Progenitor cell of endocrine pancreas (in vitro differentiated cells): ENCODE measurements around the gene KLHDC1. TPM values are rescaled to one million over a fixed set of nuclear protein-coding genes. Genes with fewer than 3 reads are reported as not detected.
"Not testable (repeated sequence)": the region's sequence is repeated elsewhere in the genome, so short reads cannot be mapped to it uniquely, and the experiment has no call there.

Experiments
- DNase-seq: peaks from one replicate; pipeline ENCODE4 v3.0.0; 2021; ENCODE audit warnings: low spot score; ENCODE audit not compliant: unreplicated experiment
- H3K27ac Mint-ChIP-seq: 2 replicates; pipeline ENCODE4 v1.8.0; 2021; ENCODE audit warnings: mild to moderate bottlenecking, moderate library complexity, mixed read lengths
- H3K27me3 Mint-ChIP-seq: 2 replicates; pipeline ENCODE4 v1.8.0; 2021; ENCODE audit warnings: mixed read lengths
- H3K36me3 Mint-ChIP-seq: 2 replicates; pipeline ENCODE4 v1.8.0; 2022; ENCODE audit warnings: mixed read lengths; ENCODE audit not compliant: insufficient read depth
- H3K4me1 Mint-ChIP-seq: 2 replicates; pipeline ENCODE4 v1.8.0; 2021; ENCODE audit warnings: low read depth, mixed read lengths
- H3K4me3 Mint-ChIP-seq: 2 replicates; pipeline ENCODE4 v1.8.0; 2021; ENCODE audit warnings: low read depth, mild to moderate bottlenecking, moderate library complexity, mixed read lengths
- H3K9me3 Mint-ChIP-seq: 2 replicates; pipeline ENCODE4 v1.8.0; 2021; ENCODE audit warnings: low read depth, mixed read lengths
- total RNA-seq: library from RNA; stranded (reverse); gene quantifications from 2 replicates; pipeline ENCODE4 v1.2.1, GENCODE V29; 2021
- TF ChIP-seq, protein P1 (sequence below): fragments of 200-600 bp; sonication (generic); IDR thresholded peaks from one replicate; pipeline ENCODE4 v1.5.0; 2021; ENCODE audit warnings: antibody characterized with exemption, mild to moderate bottlenecking; ENCODE audit not compliant: unreplicated experiment

The KLHDC1 gene
- total RNA-seq, 1 donor from 2014 or later, result 2.8 TPM

GRCh38 chr14:49774106-49774505 lies 81.2 kb downstream of the KLHDC1 start:
- Mint-ChIP-seq H3K9me3 (no peaks in the 10 kb centered on the region), H3K4me3 (no peak overlapping the region), H3K36me3 (peaks cover 16% of the 10 kb centered on the region), H3K27me3 (no peaks in the 10 kb centered on the region), H3K4me1 (peaks cover 27% of the 10 kb centered on the region), H3K27ac (no peak overlapping the region)
- TF ChIP-seq, protein P1, sequence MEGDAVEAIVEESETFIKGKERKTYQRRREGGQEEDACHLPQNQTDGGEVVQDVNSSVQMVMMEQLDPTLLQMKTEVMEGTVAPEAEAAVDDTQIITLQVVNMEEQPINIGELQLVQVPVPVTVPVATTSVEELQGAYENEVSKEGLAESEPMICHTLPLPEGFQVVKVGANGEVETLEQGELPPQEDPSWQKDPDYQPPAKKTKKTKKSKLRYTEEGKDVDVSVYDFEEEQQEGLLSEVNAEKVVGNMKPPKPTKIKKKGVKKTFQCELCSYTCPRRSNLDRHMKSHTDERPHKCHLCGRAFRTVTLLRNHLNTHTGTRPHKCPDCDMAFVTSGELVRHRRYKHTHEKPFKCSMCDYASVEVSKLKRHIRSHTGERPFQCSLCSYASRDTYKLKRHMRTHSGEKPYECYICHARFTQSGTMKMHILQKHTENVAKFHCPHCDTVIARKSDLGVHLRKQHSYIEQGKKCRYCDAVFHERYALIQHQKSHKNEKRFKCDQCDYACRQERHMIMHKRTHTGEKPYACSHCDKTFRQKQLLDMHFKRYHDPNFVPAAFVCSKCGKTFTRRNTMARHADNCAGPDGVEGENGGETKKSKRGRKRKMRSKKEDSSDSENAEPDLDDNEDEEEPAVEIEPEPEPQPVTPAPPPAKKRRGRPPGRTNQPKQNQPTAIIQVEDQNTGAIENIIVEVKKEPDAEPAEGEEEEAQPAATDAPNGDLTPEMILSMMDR, result no peak
- DNase-seq, result no peak

- H3K27ac Mint-ChIP-seq, result no peak overlapping the region
- peaks cover 31% of the 10 kb centered on the region for H3K36me3 Mint-ChIP-seq
- no peaks in the 10 kb centered on the region for H3K9me3 Mint-ChIP-seq
Measured at GRCh38 chr14:49778421-49778820, 85.5 kb downstream of the KLHDC1 start.

DNA sequence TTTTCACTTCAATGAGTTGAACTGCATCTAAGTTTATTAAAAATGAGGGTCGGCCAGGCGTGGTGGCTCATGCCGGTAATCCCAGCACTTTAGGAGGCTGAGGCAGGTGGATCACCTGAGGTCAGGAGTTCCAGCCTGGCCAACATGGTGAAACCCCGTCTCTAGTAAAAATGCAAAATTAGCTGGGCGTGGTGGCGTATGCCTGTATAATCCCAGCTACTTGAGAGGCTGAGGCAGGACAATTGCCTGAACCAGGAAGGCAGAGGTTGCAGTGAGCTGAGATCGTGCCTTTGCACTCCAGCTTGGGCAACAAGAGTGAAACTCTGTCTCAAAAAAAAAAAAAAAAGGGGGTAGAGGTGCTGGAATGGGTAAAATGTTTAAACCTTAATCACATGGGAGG lies 88.1 kb downstream of the KLHDC1 start:
- peaks cover 29% of the 10 kb centered on the region for H3K36me3 Mint-ChIP-seq
- H3K27ac Mint-ChIP-seq, result peak overlapping the region; percentile 29
- not testable (repeated sequence) for DNase-seq, H3K27me3 Mint-ChIP-seq, H3K4me3 Mint-ChIP-seq, H3K9me3 Mint-ChIP-seq, H3K4me1 Mint-ChIP-seq

More at GRCh38 chr14:49778421-49778820, 85.5 kb downstream of the KLHDC1 start:
- TF ChIP-seq, protein P1, result no peak
- DNase-seq, result no peak
- Mint-ChIP-seq H3K4me1 (no peaks in the 10 kb centered on the region), H3K27me3 (no peaks in the 10 kb centered on the region), H3K4me3 (no peak overlapping the region)

DNA sequence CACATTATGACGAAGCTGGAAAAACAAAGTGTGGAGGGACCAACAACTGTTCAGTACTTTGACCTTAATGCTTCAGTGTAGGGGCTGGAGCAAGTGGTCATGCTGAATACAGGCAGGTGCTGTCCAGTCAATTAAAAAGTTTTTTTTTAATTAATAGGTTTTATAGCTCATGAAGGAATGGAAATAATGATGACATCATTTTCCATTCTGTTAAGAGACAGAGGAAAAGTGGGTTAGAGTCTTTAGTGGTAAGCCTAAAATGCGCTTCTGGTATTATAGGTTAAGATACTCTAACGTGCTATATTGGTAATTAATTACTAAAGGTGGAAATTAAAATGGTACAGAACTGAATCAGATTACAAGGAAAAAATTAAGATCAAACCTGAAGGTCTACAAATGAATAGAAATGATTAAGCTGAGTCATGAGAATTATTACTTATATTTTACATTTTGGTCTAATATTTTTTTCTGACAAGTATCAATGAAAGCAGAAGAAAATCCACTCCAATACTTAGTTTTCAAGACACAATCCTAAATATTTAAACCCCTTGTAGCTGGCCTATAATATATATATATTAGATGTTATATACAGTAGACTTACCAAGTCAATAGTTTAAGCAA lies 90.6 kb downstream of the KLHDC1 start:
- H3K4me3 Mint-ChIP-seq, result no peak overlapping the region
- DNase-seq, result no peak
- no peaks in the 10 kb centered on the region for H3K4me1 Mint-ChIP-seq
- TF ChIP-seq, protein P1, result no peak
- no peaks in the 10 kb centered on the region for H3K9me3 Mint-ChIP-seq
- H3K36me3 Mint-ChIP-seq, result peaks cover 31% of the 10 kb centered on the region
- no peaks in the 10 kb centered on the region for H3K27me3 Mint-ChIP-seq
- H3K27ac Mint-ChIP-seq, result no peak overlapping the region

GRCh38 chr14:49786315-49786714 lies 93.4 kb downstream of the KLHDC1 start:
- no peak for DNase-seq
- Mint-ChIP-seq H3K9me3 (no peaks in the 10 kb centered on the region), H3K4me1 (no peaks in the 10 kb centered on the region), H3K27me3 (no peaks in the 10 kb centered on the region), H3K36me3 (peaks cover 32% of the 10 kb centered on the region), H3K27ac (no peak overlapping the region), H3K4me3 (no peak overlapping the region)
- TF ChIP-seq, protein P1, result no peak

DNA sequence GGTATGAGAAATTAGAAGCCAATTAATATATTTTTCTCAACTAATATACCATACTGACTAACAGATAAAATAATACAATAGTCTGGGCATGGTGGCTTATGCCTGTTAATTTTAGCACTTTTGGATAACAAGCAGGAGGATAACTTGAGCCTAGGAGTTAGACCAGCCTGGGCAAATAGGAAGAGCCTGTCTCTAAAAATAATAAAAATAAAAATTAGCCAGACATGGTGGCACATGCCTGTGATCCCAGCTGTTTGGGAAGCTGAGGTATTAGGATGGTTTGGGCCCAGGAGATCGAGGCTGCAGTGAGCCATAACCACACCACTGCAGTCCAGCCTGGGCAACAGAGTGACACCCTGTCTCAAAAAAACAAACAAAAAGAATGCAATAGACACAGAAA lies 99.7 kb downstream of the KLHDC1 start:
- Mint-ChIP-seq H3K27ac (no peak overlapping the region), H3K9me3 (no peaks in the 10 kb centered on the region), H3K36me3 (peaks cover 29% of the 10 kb centered on the region), H3K4me3 (no peak overlapping the region), H3K4me1 (no peaks in the 10 kb centered on the region), H3K27me3 (no peaks in the 10 kb centered on the region)
- TF ChIP-seq, protein P1, result no peak
- no peak for DNase-seq
